ENCODE data around the gene ANKFY1.

GRCh38 chr17:4167786-4168185 is 96.0 kb downstream of the ANKFY1 start:
- TF ChIP-seq TCF4 (CRISPR knock-in tag; IDR thresholded peaks at IDR 0.05; ENCODE audit: borderline replicate concordance) (no peak), SNAI2 (CRISPR knock-in tag; IDR thresholded peaks at IDR 0.05) (no peak)

Data from SK-N-SH treated with all-trans-retinoic acid at 6 μM for 48 hours (cell line).